GM21825 (cell line): ENCODE measurements around the gene SETD7.

ENCODE experiments used
- ATAC-seq: cut with Tn5 transposase; IDR thresholded peaks from one replicate; pipeline ENCODE4 v1.9.1; 2021; ENCODE audit warnings: mild to moderate bottlenecking, moderate library complexity; ENCODE audit not compliant: unreplicated experiment

Gene SETD7

GRCh38 chr4:139514382-139515059 lies 41.5 kb downstream of the SETD7 start:
- no peak for ATAC-seq

GRCh38 chr4:139511320-139511719 lies 44.7 kb downstream of the SETD7 start:
- no peak for ATAC-seq

- ATAC-seq, result no peak
Measured at GRCh38 chr4:139509727-139510410, 46.1 kb downstream of the SETD7 start.

GRCh38 chr4:139508581-139509237 lies 47.3 kb downstream of the SETD7 start:
- ATAC-seq, result no peak

- no peak for ATAC-seq
Measured at GRCh38 chr4:139506774-139507173, 49.2 kb downstream of the SETD7 start.

- ATAC-seq, result no peak
Measured at GRCh38 chr4:139503622-139504166, 52.3 kb downstream of the SETD7 start.

GRCh38 chr4:139501927-139502899 lies 53.8 kb downstream of the SETD7 start:
- no peak for ATAC-seq

GRCh38 chr4:139501527-139501926 lies 54.5 kb downstream of the SETD7 start:
- no peak for ATAC-seq

- ATAC-seq, result no peak
Measured at GRCh38 chr4:139501117-139501516, 54.9 kb downstream of the SETD7 start.

GRCh38 chr4:139499186-139499585 lies 56.8 kb downstream of the SETD7 start:
- ATAC-seq, result no peak

GRCh38 chr4:139493176-139493575 lies 62.8 kb downstream of the SETD7 start:
- no peak for ATAC-seq

GRCh38 chr4:139492429-139492828 lies 63.6 kb downstream of the SETD7 start:
- no peak for ATAC-seq

GRCh38 chr4:139489638-139490037 lies 66.4 kb downstream of the SETD7 start:
- no peak for ATAC-seq

GRCh38 chr4:139488442-139488841 lies 67.6 kb downstream of the SETD7 start:
- no peak for ATAC-seq

GRCh38 chr4:139484783-139485311 lies 71.2 kb downstream of the SETD7 start:
- ATAC-seq, result no peak

GRCh38 chr4:139483000-139483399 lies 73.0 kb downstream of the SETD7 start:
- no peak for ATAC-seq

- ATAC-seq, result no peak
Measured at GRCh38 chr4:139481465-139481864, 74.6 kb downstream of the SETD7 start.

- no peak for ATAC-seq
Measured at GRCh38 chr4:139476363-139476762, 79.7 kb downstream of the SETD7 start.

- no peak for ATAC-seq
Measured at GRCh38 chr4:139472852-139473251, 83.2 kb downstream of the SETD7 start.

- ATAC-seq, result no peak
Measured at GRCh38 chr4:139470997-139471665, 84.9 kb downstream of the SETD7 start.
